HG02852 (cell line): ENCODE data around the gene KANSL3.

Experiments used
- ATAC-seq: cut with Tn5 transposase; IDR thresholded peaks from one replicate; pipeline ENCODE4 v1.9.1; 2021; ENCODE audit warnings: mild to moderate bottlenecking, moderate library complexity; ENCODE audit not compliant: unreplicated experiment

The KANSL3 gene

GRCh38 chr2:96546797-96547196, 91.3 kb downstream of the KANSL3 start:
- no peak for ATAC-seq

GRCh38 chr2:96546321-96546720, 91.8 kb downstream of the KANSL3 start:
- ATAC-seq = no peak
